ENCODE results near the gene HINT2. TPM values are rescaled to one million over a fixed set of nuclear protein-coding genes. Genes with fewer than 3 reads are reported as not detected.

Gene HINT2
- total RNA-seq, 1 experiment from 2014 or later: 35.9 TPM

- H4K20me1 ChIP-seq (ENCODE audit: control insufficient read depth, insufficient read depth, insufficient read length): no peaks in the 10 kb centered on the region
- no peak overlapping the region for H3K56ac ChIP-seq (ENCODE audit: insufficient read length, low read depth, low read length)
- H3K4me1 ChIP-seq (ENCODE audit: insufficient read depth, low read length): no peaks in the 10 kb centered on the region
- no peak overlapping the region for H3K27ac Mint-ChIP-seq
- H4K91ac ChIP-seq (ENCODE audit: insufficient read length, low read depth, low read length): no peak overlapping the region
- WGBS (ENCODE audit: extremely low coverage, insufficient read length, low lambda C conversion rate): no CpG with 5 or more reads among the region's 5 CpGs
- H3K9me3 ChIP-seq (ENCODE audit: control insufficient read depth, low read depth, low read length): no peaks in the 10 kb centered on the region
- H4K5ac ChIP-seq (ENCODE audit: insufficient read length, low read depth, low read length): no peak overlapping the region
- H3K79me2 ChIP-seq (ENCODE audit: insufficient read depth, low read length): no peaks in the 10 kb centered on the region
- H3K18ac ChIP-seq (ENCODE audit: insufficient read length, low read depth, low read length): no peak overlapping the region
- H3K27ac ChIP-seq (ENCODE audit: insufficient read length, low read depth, low read length): no peak overlapping the region
- no peak overlapping the region for H2AK5ac ChIP-seq (ENCODE audit: insufficient read length, low read length)
- no peaks in the 10 kb centered on the region for H3K79me1 ChIP-seq (ENCODE audit: insufficient read depth, low read depth, low read length, poor library complexity, severe bottlenecking)
- no peaks in the 10 kb centered on the region for H3K9me3 Mint-ChIP-seq
- no peak overlapping the region for H2BK5ac ChIP-seq (ENCODE audit: insufficient read length, low read length)
- H2BK12ac ChIP-seq (ENCODE audit: insufficient read length, low read depth, low read length): no peak overlapping the region
- no peak overlapping the region for H2BK120ac ChIP-seq (ENCODE audit: low read depth, low read length, poor library complexity, severe bottlenecking)
- H3T11ph ChIP-seq (ENCODE audit: low read length): no peak overlapping the region
- H3K9ac ChIP-seq (ENCODE audit: extremely low read depth, insufficient read length, low read length): no peak overlapping the region
- H2BK20ac ChIP-seq (ENCODE audit: low read depth, low read length, poor library complexity, severe bottlenecking): no peak overlapping the region
- TF ChIP-seq CTCF (conservative IDR thresholded peaks at IDR 0.05): no peak
- no peak overlapping the region for H2AFZ ChIP-seq (ENCODE audit: low read length)
- H4K8ac ChIP-seq (replicated peaks; ENCODE audit: insufficient read length, low read depth, low read length): no peak overlapping the region
- H3K27me3 Mint-ChIP-seq (ENCODE audit: low read depth): peaks cover 42% of the 10 kb centered on the region
- no peak overlapping the region for H2BK15ac ChIP-seq (ENCODE audit: low read depth, low read length)
- H3K23ac ChIP-seq (ENCODE audit: insufficient read length, low read depth, low read length): no peak overlapping the region
- H3K4me2 ChIP-seq (ENCODE audit: insufficient read depth, insufficient read length, low read length): no peak overlapping the region
- no peak overlapping the region for H3K14ac ChIP-seq (ENCODE audit: insufficient read depth, low read length)
- no peaks in the 10 kb centered on the region for H3K36me3 Mint-ChIP-seq (ENCODE audit: insufficient read depth in 1 of 3, low read depth in 3 of 3)
- peaks cover 6% of the 10 kb centered on the region in 2 experiments for H3K4me1 Mint-ChIP-seq
- no peaks in the 10 kb centered on the region for H3K27me3 ChIP-seq (ENCODE audit: insufficient read depth, low read length)
- no peak for DNase-seq
- no peak overlapping the region for H3K4ac ChIP-seq (ENCODE audit: low read depth, low read length)
- H3K23me2 ChIP-seq (ENCODE audit: insufficient read length, low read depth, low read length, poor library complexity, severe bottlenecking): no peaks in the 10 kb centered on the region
- H3K4me3 Mint-ChIP-seq: no peak overlapping the region
These were observed 43.6 kb upstream of the HINT2 start for GRCh38 chr9:35858458-35858857.

Measured in H9 (cell line).